ENCODE measurements around the gene NANP. TPM values are rescaled to one million over a fixed set of nuclear protein-coding genes. Genes with fewer than 3 reads are reported as not detected.

Gene NANP
- polyA plus RNA-seq, 2 of the 4 experiments (the other 2 are of a cell fraction) = 11.2 to 11.4 TPM

GRCh38 chr20:25579081-25579770, 44.6 kb downstream of the NANP start:
- Histone ChIP-seq H3K9me3 (no peaks in the 10 kb centered on the region), H3K4me2 (0 out of 3 replicates have a peak overlapping the region, but pooled peaks have one; percentile 0), H3K4me3 (no peak overlapping the region), H3K27ac (peak overlapping the region in 1 of 2 experiments; percentile 18; a peak in 2 of 6 replicates), H3K4me1 (peaks cover 41% of the 10 kb centered on the region; the same call in 2 of the 3 replicates)
- CTCF ChIA-PET = no interaction called here
- FAIRE-seq (no peak), ATAC-seq (peak; percentile 15 to 42; a peak in 3 of 6 replicates), DNase-seq (ENCODE audit: low read depth in 1 of 2, low spot score in 1 of 2) (no peak)
- TF ChIP-seq HEYL (CRISPR knock-in tag; IDR thresholded peaks at IDR 0.05) (no peak), HMGXB4 (CRISPR knock-in tag; IDR thresholded peaks at IDR 0.05; ENCODE audit: borderline replicate concordance) (no peak), USF2 (IDR thresholded peaks at IDR 0.05) (no peak), TFCP2L1 (CRISPR knock-in tag; IDR thresholded peaks at IDR 0.05) (no peak), E2F6 (IDR thresholded peaks at IDR 0.05; ENCODE audit: borderline replicate concordance, low read depth) (no peak), BCL3 (IDR thresholded peaks at IDR 0.05) (no peak), ZC3H11A (IDR thresholded peaks at IDR 0.05) (no peak), HES2 (IDR thresholded peaks at IDR 0.05) (no peak), RNF2 (IDR thresholded peaks at IDR 0.05; ENCODE audit: borderline replicate concordance, low read depth) (no peak), ZFP36 (IDR thresholded peaks at IDR 0.05; ENCODE audit: borderline replicate concordance, partially characterized antibody) (no peak), HOXB13 (CRISPR knock-in tag; IDR thresholded peaks at IDR 0.05; ENCODE audit: low read depth) (no peak), HOXA7 (CRISPR knock-in tag; IDR thresholded peaks at IDR 0.05) (no peak), FOXS1 (CRISPR knock-in tag; IDR thresholded peaks at IDR 0.05) (no peak), MAX (IDR thresholded peaks at IDR 0.05) (no peak), CBX8 (IDR thresholded peaks at IDR 0.05) (no peak), POLR2A (IDR thresholded peaks at IDR 0.05; ENCODE audit: low read length) (no peak), KDM5A (IDR thresholded peaks at IDR 0.05) (no peak), FOSL2 (IDR thresholded peaks at IDR 0.05) (no peak), FOSL2 (CRISPR knock-in tag; IDR thresholded peaks at IDR 0.05) (no peak), BHLHE40 (IDR thresholded peaks at IDR 0.05; ENCODE audit: low read depth, low read length) (no peak)
- POLR2A ChIA-PET = interaction anchor here (0.7 kb wide), 1 partner anchor 546 kb away, joined by 5 read pairs; no protein-coding TSS in a partner anchor
- WGBS (ENCODE audit: missing lambda C conversion rate) = 77% methylated on average over 11 of the region's 11 CpGs

- no peak for DNase-seq (ENCODE audit: low read depth in 1 of 2, low spot score in 1 of 2)
- Histone ChIP-seq H3K27ac (no peak overlapping the region), H3K4me3 (no peak overlapping the region), H3K4me2 (no peak overlapping the region), H3K9me3 (no peaks in the 10 kb centered on the region), H3K4me1 (peaks cover 25% of the 10 kb centered on the region; the same call in 2 of the 3 replicates)
- TF ChIP-seq ZSCAN20 (CRISPR knock-in tag; IDR thresholded peaks at IDR 0.05) = no peak
- WGBS (ENCODE audit: missing lambda C conversion rate) = 92% methylated on average over 16 of the region's 16 CpGs
- ChIA-PET POLR2A (interaction anchor here (0.6 kb wide), 1 partner anchor 29 kb away, joined by 3 read pairs; no protein-coding TSS in a partner anchor), CTCF (interaction anchor here (0.9 to 1.7 kb wide), 4 partner anchors 18 to 266 kb away, joined by 3 to 5 read pairs (median 3); no protein-coding TSS in a partner anchor)
- ATAC-seq = peak in 1 of 2 experiments; percentile 14; a peak in 2 of 6 replicates
- no peak for FAIRE-seq
These were observed 46.9 kb downstream of the NANP start for GRCh38 chr20:25576783-25577530.
